Hair follicular keratinocyte (primary cell): ENCODE results near the gene IFNE. TPM values are rescaled to one million over a fixed set of nuclear protein-coding genes. Genes with fewer than 3 reads are reported as not detected.

Experiments used
- total RNA-seq: library from RNA; depleted of rRNA; stranded (reverse); fragments of >200 nt; gene quantifications from 2 replicates; pipeline ENCODE4 v1.2.3, GENCODE V29; 2015

Gene IFNE
- 0.76 and 2.3 TPM in 2 replicates for total RNA-seq

GRCh38 chr9:21482213-21482612 lies at the start of gene IFNE:
Gene IFNE, minus strand, starts transcription at chr9:21482313. Its CDS starts 619 bp downstream, at chr9:21481694.

GRCh38 chr9:21440139-21440538 lies 42.0 kb downstream of the IFNE start, which contains the start of gene IFNA1:
Gene IFNA1, plus strand, starts transcription at chr9:21440439. Its CDS starts 69 bp downstream, at chr9:21440508.

Other genes with a start within 250 kb of the IFNE start
- not detected in 2 replicates for gene IFNA14, start 242.3 kb downstream of the IFNE start, total RNA-seq
- not detected in 2 replicates for gene IFNA5, start 177.0 kb downstream of the IFNE start, total RNA-seq
- 12.5 and 13.8 TPM in 2 replicates for gene KLHL9, start 146.9 kb downstream of the IFNE start, total RNA-seq
- not detected in 2 replicates for gene IFNA6, start 131.4 kb downstream of the IFNE start, total RNA-seq
- not detected in 2 replicates for gene IFNA13, start 114.3 kb downstream of the IFNE start, total RNA-seq
- gene IFNA2, start 96.9 kb downstream of the IFNE start, total RNA-seq: not detected in 2 replicates
- gene IFNA8, start 73.2 kb downstream of the IFNE start, total RNA-seq: not detected in 2 replicates
- not detected in 2 replicates for gene IFNA1, start 41.9 kb downstream of the IFNE start, total RNA-seq